Chondrocyte (in vitro differentiated cells): Measurements from ENCODE around the gene RYR2. TPM values are rescaled to one million over a fixed set of nuclear protein-coding genes. Genes with fewer than 3 reads are reported as not detected.

Experiments
- DNase-seq: peaks from one replicate; pipeline ENCODE4 v3.0.0; 2021; ENCODE audit warnings: mixed read lengths, low spot score
- H3K27ac Mint-ChIP-seq: one replicate; pipeline ENCODE4 v1.8.0; 2021; ENCODE audit warnings: mild to moderate bottlenecking, moderate library complexity, mixed read lengths; ENCODE audit not compliant: unreplicated experiment
- H3K27me3 Mint-ChIP-seq: 2 replicates; pipeline ENCODE4 v1.8.0; 2021; ENCODE audit warnings: low read depth, mixed read lengths
- H3K36me3 Mint-ChIP-seq: 2 replicates; pipeline ENCODE4 v1.8.0; 2021; ENCODE audit warnings: low read depth, mixed read lengths
- H3K4me1 Mint-ChIP-seq: 2 replicates; pipeline ENCODE4 v1.8.0; 2021; ENCODE audit warnings: low read depth, mild to moderate bottlenecking, mixed read lengths
- H3K4me3 Mint-ChIP-seq: one replicate; pipeline ENCODE4 v1.8.0; 2021; ENCODE audit warnings: mild to moderate bottlenecking, moderate library complexity, mixed read lengths; ENCODE audit not compliant: unreplicated experiment
- H3K9me3 Mint-ChIP-seq: 2 replicates; pipeline ENCODE4 v1.8.0; 2021; ENCODE audit warnings: low read depth, mixed read lengths
- total RNA-seq: library from RNA; stranded (reverse); gene quantifications from 3 replicates; pipeline ENCODE4 v1.2.1, GENCODE V29; 2021
- TF ChIP-seq, protein P1 (sequence below): fragments of 200-600 bp; sonication (generic); IDR thresholded peaks from 2 replicates; pipeline ENCODE4 v1.5.0; 2021; ENCODE audit warnings: antibody characterized with exemption, mild to moderate bottlenecking, moderate library complexity

Gene RYR2
- total RNA-seq, 1 donor from 2014 or later: 0.12 TPM

DNA sequence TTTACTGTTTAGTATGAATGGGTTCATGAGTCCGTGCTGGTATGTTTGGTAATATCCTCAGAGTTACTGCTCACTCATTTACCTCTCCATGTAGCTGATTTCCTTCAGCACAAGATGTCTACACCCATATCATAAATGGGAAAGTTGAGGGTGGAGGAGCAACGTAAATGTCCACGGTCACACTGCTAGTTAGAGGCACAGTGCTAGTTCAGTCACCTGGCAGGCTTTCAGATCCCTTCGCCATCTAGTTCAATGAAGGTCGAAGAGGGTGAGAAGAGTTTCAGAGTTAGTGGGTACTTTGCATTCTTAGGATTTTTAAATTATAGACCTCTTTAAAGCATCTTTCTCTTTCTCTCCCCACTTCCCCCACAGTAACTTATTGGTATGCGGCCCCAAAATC lies 630.0 kb downstream of the RYR2 start:
- H3K9me3 Mint-ChIP-seq: no peaks in the 10 kb centered on the region
- no peak overlapping the region for H3K27ac Mint-ChIP-seq
- H3K4me1 Mint-ChIP-seq: no peaks in the 10 kb centered on the region
- H3K4me3 Mint-ChIP-seq: no peak overlapping the region
- TF ChIP-seq, protein P1, sequence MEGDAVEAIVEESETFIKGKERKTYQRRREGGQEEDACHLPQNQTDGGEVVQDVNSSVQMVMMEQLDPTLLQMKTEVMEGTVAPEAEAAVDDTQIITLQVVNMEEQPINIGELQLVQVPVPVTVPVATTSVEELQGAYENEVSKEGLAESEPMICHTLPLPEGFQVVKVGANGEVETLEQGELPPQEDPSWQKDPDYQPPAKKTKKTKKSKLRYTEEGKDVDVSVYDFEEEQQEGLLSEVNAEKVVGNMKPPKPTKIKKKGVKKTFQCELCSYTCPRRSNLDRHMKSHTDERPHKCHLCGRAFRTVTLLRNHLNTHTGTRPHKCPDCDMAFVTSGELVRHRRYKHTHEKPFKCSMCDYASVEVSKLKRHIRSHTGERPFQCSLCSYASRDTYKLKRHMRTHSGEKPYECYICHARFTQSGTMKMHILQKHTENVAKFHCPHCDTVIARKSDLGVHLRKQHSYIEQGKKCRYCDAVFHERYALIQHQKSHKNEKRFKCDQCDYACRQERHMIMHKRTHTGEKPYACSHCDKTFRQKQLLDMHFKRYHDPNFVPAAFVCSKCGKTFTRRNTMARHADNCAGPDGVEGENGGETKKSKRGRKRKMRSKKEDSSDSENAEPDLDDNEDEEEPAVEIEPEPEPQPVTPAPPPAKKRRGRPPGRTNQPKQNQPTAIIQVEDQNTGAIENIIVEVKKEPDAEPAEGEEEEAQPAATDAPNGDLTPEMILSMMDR: no peak
- DNase-seq: no peak
- peaks cover 2% of the 10 kb centered on the region for H3K27me3 Mint-ChIP-seq
- H3K36me3 Mint-ChIP-seq: no peaks in the 10 kb centered on the region

- Mint-ChIP-seq H3K4me3 (no peak overlapping the region), H3K27ac (no peak overlapping the region), H3K27me3 (peaks cover 2% of the 10 kb centered on the region), H3K4me1 (peaks cover 3% of the 10 kb centered on the region), H3K36me3 (no peaks in the 10 kb centered on the region), H3K9me3 (no peaks in the 10 kb centered on the region)
- DNase-seq: no peak
- TF ChIP-seq, protein P1: no peak
Observed at GRCh38 chr1:237672748-237673147, 630.8 kb downstream of the RYR2 start.

DNA sequence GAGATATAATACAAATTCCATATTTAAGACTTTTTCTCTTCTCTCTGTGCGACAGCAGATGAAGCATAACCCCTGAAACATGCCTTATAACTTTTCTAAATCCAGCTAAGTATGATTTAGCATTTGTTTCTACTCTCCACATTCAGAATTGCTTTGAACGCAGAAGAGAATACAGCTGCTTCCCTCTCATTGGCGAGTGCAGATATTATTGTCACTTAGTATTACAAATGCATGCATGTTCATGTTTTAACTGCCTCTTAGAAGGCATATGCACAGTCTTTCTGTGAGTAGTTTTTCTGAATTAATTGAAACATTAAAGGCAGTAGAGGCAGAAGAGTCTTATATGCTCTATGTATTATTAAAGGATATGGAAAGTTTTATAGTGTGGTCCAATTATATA lies 631.6 kb downstream of the RYR2 start:
- Mint-ChIP-seq H3K27ac (no peak overlapping the region), H3K27me3 (peaks cover 2% of the 10 kb centered on the region), H3K9me3 (no peaks in the 10 kb centered on the region), H3K4me3 (no peak overlapping the region), H3K36me3 (no peaks in the 10 kb centered on the region), H3K4me1 (peaks cover 8% of the 10 kb centered on the region)
- DNase-seq: no peak
- TF ChIP-seq, protein P1: no peak

DNA sequence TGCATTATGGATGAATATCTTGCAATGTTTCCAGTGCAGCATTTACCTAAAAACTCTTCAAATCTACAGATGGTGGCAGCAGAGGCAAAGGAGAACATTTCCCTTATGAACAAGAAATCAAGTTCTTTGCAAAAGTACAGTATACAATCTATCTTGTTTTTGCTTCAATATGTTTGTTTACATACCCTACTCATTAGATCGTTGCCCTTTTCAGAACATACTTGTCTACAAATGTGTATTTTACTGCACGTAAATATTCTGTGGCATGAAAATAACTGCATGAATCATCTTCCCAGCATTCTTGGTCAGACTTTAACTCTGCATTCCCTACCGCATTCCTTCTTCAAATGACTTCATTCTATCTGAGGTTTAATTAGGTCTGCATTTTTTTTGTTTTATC lies 636.0 kb downstream of the RYR2 start:
- H3K4me3 Mint-ChIP-seq: no peak overlapping the region
- H3K27ac Mint-ChIP-seq: no peak overlapping the region
- no peaks in the 10 kb centered on the region for H3K27me3 Mint-ChIP-seq
- no peaks in the 10 kb centered on the region for H3K9me3 Mint-ChIP-seq
- TF ChIP-seq, protein P1: peak; percentile 60
- DNase-seq: no peak
- no peaks in the 10 kb centered on the region for H3K36me3 Mint-ChIP-seq
- peaks cover 8% of the 10 kb centered on the region for H3K4me1 Mint-ChIP-seq

DNA sequence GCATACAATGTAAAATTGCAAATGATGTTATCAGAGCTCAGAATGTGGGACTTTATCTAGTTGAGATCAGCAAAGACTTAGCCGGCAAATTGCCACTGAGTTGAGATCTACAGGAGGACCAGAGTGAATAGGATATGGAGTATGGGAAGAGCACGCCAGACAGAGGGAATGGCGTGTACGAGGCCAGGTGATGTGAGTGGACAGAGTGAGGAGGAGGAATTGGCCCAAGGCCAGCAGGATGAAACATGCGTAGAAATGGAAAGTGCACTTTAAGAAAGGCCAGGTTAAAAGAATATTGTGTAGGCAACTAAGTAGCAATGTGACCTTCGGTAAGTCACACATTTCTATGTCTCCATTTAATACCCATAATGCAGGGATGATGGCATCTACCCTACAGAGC lies 637.7 kb downstream of the RYR2 start:
- Mint-ChIP-seq H3K36me3 (no peaks in the 10 kb centered on the region), H3K27ac (no peak overlapping the region)
- no peak for DNase-seq

More for the DNA sequence above, 637.7 kb downstream of the RYR2 start:
- Mint-ChIP-seq H3K4me1 (peaks cover 8% of the 10 kb centered on the region), H3K4me3 (no peak overlapping the region), H3K9me3 (no peaks in the 10 kb centered on the region), H3K27me3 (no peaks in the 10 kb centered on the region)
- TF ChIP-seq, protein P1: no peak
